HCT116 (cell line): ENCODE results near the gene ACER3. TPM values are rescaled to one million over a fixed set of nuclear protein-coding genes. Genes with fewer than 3 reads are reported as not detected.

Experiments used
- ATAC-seq: fragments of 200-7000 bp; cut with Tn5 transposase; 2 replicates; pipeline ENCODE4 v1.9.1; 2020; ENCODE audit warnings: mild to moderate bottlenecking, moderate library complexity
- BruUV-seq: library from RNA; stranded (reverse); fragments of 400-500 nt; replicated peaks from 2 replicates; lab custom pipeline; 2021; lab: Mats Ljungman, UMichigan
- CTCF ChIA-PET: fragments of 300-600 bp; sonication (Branson Sonifier 250); formaldehyde crosslinking; loops from one replicate; lab custom pipeline; 2021; ENCODE audit warnings: antibody characterized with exemption; lab: Charles Lee
- POLR2A ChIA-PET: fragments of 300-600, 350-600 bp; sonication (Branson Sonifier 250); formaldehyde crosslinking; loops from one replicate; lab custom pipeline; 2021; ENCODE audit warnings: antibody characterized with exemption; lab: Charles Lee
- RAD21 ChIA-PET, 2 experiments: fragments of 300-600 bp; sonication (Branson Sonifier 250); formaldehyde crosslinking; loops; one replicate each; lab custom pipeline; 2023; ENCODE audit warnings: low total read pairs in 2 of 2; ENCODE audit not compliant: uncharacterized antibody in 2 of 2, unreplicated experiment in 2 of 2, low non-redundant PET in 1 of 2; lab: Charles Lee
- DNase-seq: peaks from one replicate; pipeline ENCODE4 v3.0.0-alpha.2; 2010; ENCODE audit warnings: low read depth, low spot score
- H2AFZ ChIP-seq: fragments of 200-600 bp; shearing (Covaris generic), sonication (generic); 2 replicates; pipeline ENCODE4 v1.6.1; 2017; ENCODE audit warnings: low read depth, mixed run types, mixed read lengths, antibody characterized with exemption, low read length; ENCODE audit not compliant: poor library complexity, severe bottlenecking
- H3K27ac ChIP-seq: 2 replicates; pipeline ENCODE4 v1.5.1; 2012; ENCODE audit warnings: low read depth, low read length
- H3K27me3 ChIP-seq: fragments of 200-600 bp; sonication (generic); 2 replicates; pipeline ENCODE4 v1.6.1; 2016; ENCODE audit warnings: mixed run types, low read length, mixed read lengths; ENCODE audit not compliant: insufficient read depth
- H3K36me3 ChIP-seq, 2 experiments: fragments of 200-500 bp in 1 of 2; fragments of 200-600 bp in 1 of 2; sonication (Bioruptor generic) in 1 of 2; sonication (generic) in 1 of 2; 2 replicates each; pipeline versions ENCODE4 v1.5.1 to v1.6.1; 2014 to 2016; ENCODE audit warnings: low read length in 2 of 2, inconsistent platforms in 1 of 2, mixed read lengths in 1 of 2, mixed run types in 1 of 2; ENCODE audit not compliant: insufficient read depth in 2 of 2, control insufficient read depth in 1 of 2
- H3K4me1 ChIP-seq, 2 experiments: fragments of 200-600 bp in 1 of 2; sonication (generic) in 1 of 2; 2 replicates each; pipeline versions ENCODE4 v1.5.1 to v1.6.1; 2012 to 2017; ENCODE audit warnings: low read length in 2 of 2, inconsistent platforms in 1 of 2, mild to moderate bottlenecking in 1 of 2, mixed read lengths in 1 of 2, mixed run types in 1 of 2, moderate library complexity in 1 of 2; ENCODE audit not compliant: insufficient read depth in 2 of 2, control insufficient read depth in 1 of 2
- H3K4me2 ChIP-seq: fragments of 200-600 bp; sonication (generic); 2 replicates; pipeline ENCODE4 v1.6.1; 2017; ENCODE audit warnings: mixed run types, low read length, mixed read lengths
- H3K4me3 ChIP-seq, 2 experiments: fragments of 200-600 bp in 1 of 2; sonication (generic) in 1 of 2; replicated peaks in 1 of 2; 2 replicates each; pipeline ENCODE4 v1.5.1; 2011 to 2016; ENCODE audit warnings: low read length in 2 of 2, control low read depth in 1 of 2, low read depth in 1 of 2, mild to moderate bottlenecking in 1 of 2, mixed read lengths in 1 of 2, mixed run types in 1 of 2
- H3K79me2 ChIP-seq: fragments of 200-600 bp; sonication (generic); 2 replicates; pipeline ENCODE4 v1.6.1; 2017; ENCODE audit warnings: mild to moderate bottlenecking, mixed run types, low read length, moderate library complexity, mixed read lengths; ENCODE audit not compliant: insufficient read depth
- H3K9ac ChIP-seq: fragments of 200-600 bp; sonication (generic); 2 replicates; pipeline ENCODE4 v1.6.1; 2016; ENCODE audit warnings: low read length, mixed read lengths
- H3K9me2 ChIP-seq: fragments of 200-600 bp; sonication (generic), shearing (Covaris generic); 2 replicates; pipeline ENCODE4 v1.6.1; 2017; ENCODE audit warnings: mixed run types, mild to moderate bottlenecking, moderate library complexity; ENCODE audit not compliant: insufficient read depth
- H3K9me3 ChIP-seq, 2 experiments: fragments of 200-500 bp in 1 of 2; fragments of 200-600 bp in 1 of 2; sonication (Bioruptor generic) in 1 of 2; sonication (generic) in 1 of 2; 2 replicates each; pipeline ENCODE4 v1.6.1; 2014 to 2017; ENCODE audit warnings: low read length in 2 of 2, mixed read lengths in 2 of 2, inconsistent platforms in 1 of 2, low read depth in 1 of 2, mild to moderate bottlenecking in 1 of 2, mixed run types in 1 of 2, moderate library complexity in 1 of 2; ENCODE audit not compliant: control insufficient read depth in 1 of 2, insufficient read depth in 1 of 2
- H4K20me1 ChIP-seq: fragments of 200-600 bp; sonication (generic), shearing (Covaris generic); 2 replicates; pipeline ENCODE4 v1.6.1; 2017; ENCODE audit warnings: mixed run types, mild to moderate bottlenecking, moderate library complexity; ENCODE audit not compliant: insufficient read depth
- ELF1 ChIP-seq: IDR thresholded peaks from 2 replicates; pipeline ENCODE4 v1.6.1; 2012; ENCODE audit warnings: low read depth, borderline replicate concordance
- POLR2AphosphoS5 ChIP-seq: IDR thresholded peaks from 2 replicates; pipeline ENCODE4 v1.6.1; 2011; ENCODE audit warnings: mild to moderate bottlenecking, low read depth, low read length, moderate library complexity
- RAD21 ChIP-seq: IDR thresholded peaks from 2 replicates; pipeline ENCODE4 v1.6.1; 2012; ENCODE audit warnings: low read depth, mild to moderate bottlenecking
- REST ChIP-seq: IDR thresholded peaks from 2 replicates; pipeline ENCODE4 v1.6.1; 2012; ENCODE audit warnings: low read depth
- SIN3A ChIP-seq: IDR thresholded peaks from 2 replicates; pipeline ENCODE4 v1.6.1; 2012; ENCODE audit warnings: low read depth
- SP1 ChIP-seq: IDR thresholded peaks from 2 replicates; pipeline ENCODE4 v1.6.1; 2012; ENCODE audit warnings: low read depth
- TCF7L2 ChIP-seq: IDR thresholded peaks from 2 replicates; pipeline ENCODE4 v1.7.0; 2011; ENCODE audit warnings: borderline replicate concordance, inconsistent platforms; ENCODE audit not compliant: insufficient read depth, insufficient read length; ENCODE audit errors: extremely low read depth
- ZFX ChIP-seq: fragments of 450-650 bp; IDR thresholded peaks from 2 replicates; pipeline ENCODE4 v1.6.1; 2017
- ZNF274 ChIP-seq: fragments of 200-500 bp; sonication (Bioruptor generic); IDR thresholded peaks from 2 replicates; pipeline ENCODE4 v1.6.1; 2014; ENCODE audit warnings: mild to moderate bottlenecking, low read depth, low read length, inconsistent platforms
- intact Hi-C: fragments of 100-400 bp; cut with micrococcal nuclease; formaldehyde crosslinking; loops from 2 replicates; pipeline ENCODE4 v1.10.0; 2022
- total RNA-seq: library from RNA; stranded (reverse); gene quantifications from one replicate; pipeline ENCODE4 v1.2.1, GENCODE V29; 2021; ENCODE audit not compliant: unreplicated experiment
- TF ChIP-seq, protein P1 (sequence below): IDR thresholded peaks from 2 replicates; pipeline ENCODE4 v1.6.1; 2012
- TF ChIP-seq, protein P2 (sequence below): IDR thresholded peaks from 2 replicates; pipeline ENCODE4 v1.6.1; 2012

ACER3 gene
- total RNA-seq, 1 experiment from 2014 or later = 19.1 TPM

DNA sequence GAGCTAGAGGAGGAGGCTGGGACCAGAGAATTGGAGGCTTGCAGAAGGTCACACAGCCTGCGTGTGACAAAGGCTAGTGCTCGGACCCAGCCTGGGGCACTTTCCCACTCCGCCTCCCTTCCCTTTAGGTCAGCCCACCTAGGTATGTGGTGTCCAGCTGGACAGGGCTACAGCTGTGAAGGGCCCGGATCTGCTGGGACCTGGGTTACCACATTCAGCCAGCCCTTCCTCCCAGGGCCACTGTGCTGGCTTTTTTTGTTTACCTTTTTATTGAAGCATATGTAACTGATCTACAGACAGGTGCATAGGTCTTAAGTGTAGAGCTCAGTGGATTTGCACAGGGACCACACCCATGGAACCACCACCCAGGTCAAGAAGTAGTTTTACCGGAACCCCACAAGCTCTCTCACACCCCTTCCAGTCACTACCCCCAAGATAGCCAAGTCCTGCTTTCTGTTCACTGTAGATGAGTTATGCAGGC lies 214.7 kb downstream of the ACER3 start:
- no peak overlapping the region for H2AFZ ChIP-seq
- no peaks in the 10 kb centered on the region for H4K20me1 ChIP-seq
- ChIA-PET CTCF (interaction anchor here (0.7 to 3.5 kb wide), 2 partner anchors 9 to 16 kb away, joined by 3 to 17 read pairs; partner anchors contain the start of gene CAPN5), RAD21 (no interaction called here), POLR2A (no interaction called here)
- intact Hi-C loops = no loop called here
- no peak overlapping the region for H3K9ac ChIP-seq
- H3K36me3 ChIP-seq = no peaks in the 10 kb centered on the region
- no peaks in the 10 kb centered on the region for H3K79me2 ChIP-seq
- ATAC-seq (no peak), DNase-seq (no peak)
- no peaks in the 10 kb centered on the region for H3K9me2 ChIP-seq
- BruUV-seq = no TSS peak
- H3K4me1 ChIP-seq = peaks cover 25 to 32% of the 10 kb centered on the region in 2 experiments
- H3K27ac ChIP-seq = no peak overlapping the region
- no peaks in the 10 kb centered on the region for H3K9me3 ChIP-seq
- no peak overlapping the region for H3K4me2 ChIP-seq
- TF ChIP-seq REST = no peak
- TF ChIP-seq, protein P1, sequence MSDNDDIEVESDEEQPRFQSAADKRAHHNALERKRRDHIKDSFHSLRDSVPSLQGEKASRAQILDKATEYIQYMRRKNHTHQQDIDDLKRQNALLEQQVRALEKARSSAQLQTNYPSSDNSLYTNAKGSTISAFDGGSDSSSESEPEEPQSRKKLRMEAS = no peak
- TF ChIP-seq ELF1 = no peak
- TF ChIP-seq RAD21 = no peak
- no peak for TF ChIP-seq ZNF274
- TF ChIP-seq ZFX = no peak
- TF ChIP-seq SP1 = no peak
- TF ChIP-seq SIN3A = no peak
- TF ChIP-seq, protein P2, sequence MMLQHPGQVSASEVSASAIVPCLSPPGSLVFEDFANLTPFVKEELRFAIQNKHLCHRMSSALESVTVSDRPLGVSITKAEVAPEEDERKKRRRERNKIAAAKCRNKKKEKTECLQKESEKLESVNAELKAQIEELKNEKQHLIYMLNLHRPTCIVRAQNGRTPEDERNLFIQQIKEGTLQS = no peak
- TF ChIP-seq POLR2AphosphoS5 = no peak
- TF ChIP-seq TCF7L2 = no peak
- H3K27me3 ChIP-seq = no peaks in the 10 kb centered on the region
- H3K4me3 ChIP-seq = no peak overlapping the region

Other genes with a start within 250 kb of the ACER3 start
- gene LRRC32, start 190.2 kb upstream of the ACER3 start, total RNA-seq = 0.54 TPM
- gene TSKU, start 77.6 kb upstream of the ACER3 start, total RNA-seq = 21.9 TPM
- gene B3GNT6, start 173.5 kb downstream of the ACER3 start, total RNA-seq = not detected
- gene CAPN5, start 206.1 kb downstream of the ACER3 start, total RNA-seq = 8.6 TPM
- not detected for gene OMP, start 241.9 kb downstream of the ACER3 start, total RNA-seq